Measurements from ENCODE around the gene MAGEB17.

DNA sequence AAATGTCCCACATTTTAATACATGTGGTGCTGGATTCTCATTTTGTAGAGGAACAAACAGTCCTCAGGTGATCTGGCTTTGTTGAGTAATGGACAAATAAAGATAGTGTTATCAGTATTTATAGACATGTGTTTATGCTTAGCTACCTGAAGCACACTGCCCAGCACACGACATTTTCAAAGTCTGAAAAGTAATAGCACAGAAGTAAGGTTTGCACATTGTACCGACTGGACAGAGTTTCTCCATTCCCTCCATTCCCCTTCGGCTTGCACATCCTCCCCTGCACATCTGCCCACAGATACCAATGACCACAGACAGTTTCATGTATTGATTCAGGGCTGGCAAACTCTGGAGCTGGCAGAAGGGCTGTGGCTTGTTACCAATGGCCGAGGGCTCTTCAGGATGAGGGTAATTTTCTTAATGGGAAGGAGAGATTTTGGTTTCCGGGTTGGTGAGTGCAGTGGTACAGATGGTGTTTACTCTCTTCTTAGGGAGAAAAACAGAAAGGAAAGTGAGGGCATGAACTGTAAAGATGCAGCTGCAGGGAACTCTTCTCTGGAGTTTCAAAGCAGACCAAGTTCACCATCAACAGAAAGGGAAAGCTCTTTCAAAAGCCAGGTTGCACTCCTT, 41.6 kb upstream of the MAGEB17 start:
- TF ChIP-seq, protein P1, sequence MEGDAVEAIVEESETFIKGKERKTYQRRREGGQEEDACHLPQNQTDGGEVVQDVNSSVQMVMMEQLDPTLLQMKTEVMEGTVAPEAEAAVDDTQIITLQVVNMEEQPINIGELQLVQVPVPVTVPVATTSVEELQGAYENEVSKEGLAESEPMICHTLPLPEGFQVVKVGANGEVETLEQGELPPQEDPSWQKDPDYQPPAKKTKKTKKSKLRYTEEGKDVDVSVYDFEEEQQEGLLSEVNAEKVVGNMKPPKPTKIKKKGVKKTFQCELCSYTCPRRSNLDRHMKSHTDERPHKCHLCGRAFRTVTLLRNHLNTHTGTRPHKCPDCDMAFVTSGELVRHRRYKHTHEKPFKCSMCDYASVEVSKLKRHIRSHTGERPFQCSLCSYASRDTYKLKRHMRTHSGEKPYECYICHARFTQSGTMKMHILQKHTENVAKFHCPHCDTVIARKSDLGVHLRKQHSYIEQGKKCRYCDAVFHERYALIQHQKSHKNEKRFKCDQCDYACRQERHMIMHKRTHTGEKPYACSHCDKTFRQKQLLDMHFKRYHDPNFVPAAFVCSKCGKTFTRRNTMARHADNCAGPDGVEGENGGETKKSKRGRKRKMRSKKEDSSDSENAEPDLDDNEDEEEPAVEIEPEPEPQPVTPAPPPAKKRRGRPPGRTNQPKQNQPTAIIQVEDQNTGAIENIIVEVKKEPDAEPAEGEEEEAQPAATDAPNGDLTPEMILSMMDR (IDR thresholded peaks at IDR 0.05), result no peak
- TF ChIP-seq POLR2A (IDR thresholded peaks at IDR 0.05), result no peak

Measured in esophagus squamous epithelium (tissue), 4 donors.